ENCODE results near the gene LRPPRC.

Gene LRPPRC

GRCh38 chr2:43852196-43852730 is 143.5 kb downstream of the LRPPRC start:
- DNase-seq, result no peak

- DNase-seq, result no peak
Observed at GRCh38 chr2:43851011-43851980, 144.5 kb downstream of the LRPPRC start.

GRCh38 chr2:43848214-43848613 is 147.6 kb downstream of the LRPPRC start:
- DNase-seq, result no peak

GRCh38 chr2:43846140-43846793 is 149.5 kb downstream of the LRPPRC start:
- no peak for DNase-seq

- no peak for DNase-seq
Observed at GRCh38 chr2:43845181-43845580, 150.6 kb downstream of the LRPPRC start.

- DNase-seq, result no peak
Observed at GRCh38 chr2:43842866-43843226, 152.9 kb downstream of the LRPPRC start.

GRCh38 chr2:43841949-43842865 is 153.6 kb downstream of the LRPPRC start:
- DNase-seq, result no peak

- no peak for DNase-seq
Observed at GRCh38 chr2:43840965-43841364, 154.8 kb downstream of the LRPPRC start.

- DNase-seq, result no peak
Observed at GRCh38 chr2:43839776-43840564, 155.8 kb downstream of the LRPPRC start.

GRCh38 chr2:43838560-43839267 is 157.1 kb downstream of the LRPPRC start, which contains the start of the genes ABCG5 and ABCG8:
ABCG5 (minus strand) TSS chr2:43838839; CDS start chr2:43838679, 160 bp downstream.
ABCG8 (plus strand) TSS chr2:43838971; CDS start chr2:43839054, 83 bp downstream.
- no peak for DNase-seq

GRCh38 chr2:43837831-43838559 is 157.8 kb downstream of the LRPPRC start:
- no peak for DNase-seq

- no peak for DNase-seq
Observed at GRCh38 chr2:43837033-43837432, 158.8 kb downstream of the LRPPRC start.

Data from NCI-H1048 (cell line).